ENCODE measurements around the gene PGLYRP1.
A peak's percentile ranks its signal among the peaks of the same experiment; 100 is the strongest.

Gene PGLYRP1

GRCh38 chr19:46015687-46016425 lies 7.0 kb downstream of the PGLYRP1 start:
- Histone ChIP-seq H2AK5ac (ENCODE audit: low read length) (no peak overlapping the region), H3K36me3 (ENCODE audit: control insufficient read depth, insufficient read depth, low read length) (no peaks in the 10 kb centered on the region), H3K23ac (ENCODE audit: low read length) (no peak overlapping the region), H2BK120ac (ENCODE audit: low read depth, low read length) (no peak overlapping the region), H2BK5ac (ENCODE audit: low read length) (no peak overlapping the region), H4K5ac (ENCODE audit: low read length) (no peak overlapping the region), H3K4me2 (ENCODE audit: low read length) (peak overlapping the region; percentile 77), H3K79me2 (ENCODE audit: control insufficient read depth, insufficient read depth, low read length) (no peaks in the 10 kb centered on the region), H2BK15ac (replicated peaks; ENCODE audit: low read depth) (no peak overlapping the region), H3K27me3 (ENCODE audit: insufficient read depth, low read length, poor library complexity) (peaks cover 7% of the 10 kb centered on the region), H3K79me1 (ENCODE audit: low read length) (no peaks in the 10 kb centered on the region), H4K8ac (ENCODE audit: low read depth, low read length) (no peak overlapping the region), H3K18ac (ENCODE audit: low read length) (no peak overlapping the region), H3K9ac (ENCODE audit: low read length) (no peak overlapping the region), H3K4me1 (ENCODE audit: control insufficient read depth, low read depth, low read length) (peaks cover 6% of the 10 kb centered on the region), H3K4me3 (ENCODE audit: low read length) (no peak overlapping the region), H3K56ac (ENCODE audit: low read length) (peak overlapping the region; percentile 73), H3K4ac (ENCODE audit: low read depth, low read length) (no peak overlapping the region), H3K27ac (ENCODE audit: low read depth, low read length) (no peak overlapping the region)
- no CpG with 5 or more reads among the region's 63 CpGs for WGBS (ENCODE audit: extremely low coverage, insufficient coverage, low lambda C conversion rate)
- DNase-seq, result no peak

- Histone ChIP-seq H3K23ac (ENCODE audit: low read length) (peak overlapping the region; percentile 90), H3K4ac (ENCODE audit: low read depth, low read length) (no peak overlapping the region), H4K8ac (ENCODE audit: low read depth, low read length) (no peak overlapping the region), H2AK5ac (ENCODE audit: low read length) (no peak overlapping the region), H3K27ac (ENCODE audit: low read depth, low read length) (no peak overlapping the region), H3K36me3 (ENCODE audit: control insufficient read depth, insufficient read depth, low read length) (no peaks in the 10 kb centered on the region), H2BK15ac (replicated peaks; ENCODE audit: low read depth) (no peak overlapping the region), H3K4me3 (ENCODE audit: low read length) (peak overlapping the region; percentile 32), H3K4me1 (ENCODE audit: control insufficient read depth, low read depth, low read length) (peaks cover 6% of the 10 kb centered on the region), H3K9ac (ENCODE audit: low read length) (peak overlapping the region; percentile 68), H3K79me1 (ENCODE audit: low read length) (no peaks in the 10 kb centered on the region), H3K18ac (ENCODE audit: low read length) (no peak overlapping the region), H3K27me3 (ENCODE audit: insufficient read depth, low read length, poor library complexity) (peaks cover 7% of the 10 kb centered on the region), H2BK120ac (ENCODE audit: low read depth, low read length) (no peak overlapping the region), H2BK5ac (ENCODE audit: low read length) (no peak overlapping the region), H3K79me2 (ENCODE audit: control insufficient read depth, insufficient read depth, low read length) (no peaks in the 10 kb centered on the region), H3K56ac (ENCODE audit: low read length) (peak overlapping the region; percentile 82), H4K5ac (ENCODE audit: low read length) (no peak overlapping the region), H3K4me2 (ENCODE audit: low read length) (peak overlapping the region; percentile 65)
- WGBS (ENCODE audit: extremely low coverage, insufficient coverage, low lambda C conversion rate), result no CpG with 5 or more reads among the region's 74 CpGs
- peak; percentile 82 for DNase-seq
Measured at GRCh38 chr19:46014941-46015686, 7.7 kb downstream of the PGLYRP1 start.

- Histone ChIP-seq H2AK5ac (ENCODE audit: low read length) (no peak overlapping the region), H3K56ac (ENCODE audit: low read length) (peak overlapping the region; percentile 82), H3K79me1 (ENCODE audit: low read length) (no peaks in the 10 kb centered on the region), H4K5ac (ENCODE audit: low read length) (no peak overlapping the region), H3K79me2 (ENCODE audit: control insufficient read depth, insufficient read depth, low read length) (no peaks in the 10 kb centered on the region), H2BK120ac (ENCODE audit: low read depth, low read length) (no peak overlapping the region), H3K36me3 (ENCODE audit: control insufficient read depth, insufficient read depth, low read length) (no peaks in the 10 kb centered on the region), H3K4me2 (ENCODE audit: low read length) (peak overlapping the region; percentile 65), H2BK15ac (replicated peaks; ENCODE audit: low read depth) (no peak overlapping the region), H3K4me1 (ENCODE audit: control insufficient read depth, low read depth, low read length) (peaks cover 6% of the 10 kb centered on the region), H3K4me3 (ENCODE audit: low read length) (no peak overlapping the region), H4K8ac (ENCODE audit: low read depth, low read length) (no peak overlapping the region), H3K4ac (ENCODE audit: low read depth, low read length) (no peak overlapping the region), H3K27me3 (ENCODE audit: insufficient read depth, low read length, poor library complexity) (peaks cover 7% of the 10 kb centered on the region), H3K27ac (ENCODE audit: low read depth, low read length) (no peak overlapping the region), H3K23ac (ENCODE audit: low read length) (peak overlapping the region; percentile 90), H2BK5ac (ENCODE audit: low read length) (no peak overlapping the region), H3K9ac (ENCODE audit: low read length) (peak overlapping the region; percentile 68), H3K18ac (ENCODE audit: low read length) (no peak overlapping the region)
- no peak for DNase-seq
- WGBS (ENCODE audit: extremely low coverage, insufficient coverage, low lambda C conversion rate), result no CpG with 5 or more reads among the region's 8 CpGs
Measured at GRCh38 chr19:46014534-46014933, 8.3 kb downstream of the PGLYRP1 start.

- Histone ChIP-seq H3K79me2 (ENCODE audit: control insufficient read depth, insufficient read depth, low read length) (no peaks in the 10 kb centered on the region), H3K4ac (ENCODE audit: low read depth, low read length) (no peak overlapping the region), H3K4me3 (ENCODE audit: low read length) (no peak overlapping the region), H3K18ac (ENCODE audit: low read length) (no peak overlapping the region), H3K79me1 (ENCODE audit: low read length) (no peaks in the 10 kb centered on the region), H3K56ac (ENCODE audit: low read length) (no peak overlapping the region), H3K36me3 (ENCODE audit: control insufficient read depth, insufficient read depth, low read length) (no peaks in the 10 kb centered on the region), H3K23ac (ENCODE audit: low read length) (no peak overlapping the region), H3K4me1 (ENCODE audit: control insufficient read depth, low read depth, low read length) (peaks cover 4% of the 10 kb centered on the region), H3K9ac (ENCODE audit: low read length) (no peak overlapping the region), H3K27me3 (ENCODE audit: insufficient read depth, low read length, poor library complexity) (no peaks in the 10 kb centered on the region), H4K8ac (ENCODE audit: low read depth, low read length) (no peak overlapping the region), H4K5ac (ENCODE audit: low read length) (no peak overlapping the region), H2AK5ac (ENCODE audit: low read length) (no peak overlapping the region), H3K4me2 (ENCODE audit: low read length) (no peak overlapping the region), H2BK5ac (ENCODE audit: low read length) (no peak overlapping the region), H3K27ac (ENCODE audit: low read depth, low read length) (no peak overlapping the region), H2BK120ac (ENCODE audit: low read depth, low read length) (no peak overlapping the region), H2BK15ac (replicated peaks; ENCODE audit: low read depth) (no peak overlapping the region)
- DNase-seq, result peak; percentile 90
- no CpG with 5 or more reads among the region's 28 CpGs for WGBS (ENCODE audit: extremely low coverage, insufficient coverage, low lambda C conversion rate)
Measured at GRCh38 chr19:46009530-46010510, 13.0 kb downstream of the PGLYRP1 start.

- Histone ChIP-seq H3K9ac (ENCODE audit: low read length) (no peak overlapping the region), H3K4me3 (ENCODE audit: low read length) (no peak overlapping the region), H3K79me1 (ENCODE audit: low read length) (peaks cover 2% of the 10 kb centered on the region), H3K56ac (ENCODE audit: low read length) (no peak overlapping the region), H3K18ac (ENCODE audit: low read length) (no peak overlapping the region), H3K4me2 (ENCODE audit: low read length) (no peak overlapping the region), H2BK120ac (ENCODE audit: low read depth, low read length) (no peak overlapping the region), H3K27ac (ENCODE audit: low read depth, low read length) (no peak overlapping the region), H3K79me2 (ENCODE audit: control insufficient read depth, insufficient read depth, low read length) (no peaks in the 10 kb centered on the region), H3K36me3 (ENCODE audit: control insufficient read depth, insufficient read depth, low read length) (no peaks in the 10 kb centered on the region), H4K8ac (ENCODE audit: low read depth, low read length) (no peak overlapping the region), H3K4me1 (ENCODE audit: control insufficient read depth, low read depth, low read length) (no peaks in the 10 kb centered on the region), H2BK15ac (replicated peaks; ENCODE audit: low read depth) (no peak overlapping the region), H3K4ac (ENCODE audit: low read depth, low read length) (no peak overlapping the region), H2AK5ac (ENCODE audit: low read length) (no peak overlapping the region), H4K5ac (ENCODE audit: low read length) (no peak overlapping the region), H3K27me3 (ENCODE audit: insufficient read depth, low read length, poor library complexity) (no peaks in the 10 kb centered on the region), H2BK5ac (ENCODE audit: low read length) (no peak overlapping the region), H3K23ac (ENCODE audit: low read length) (no peak overlapping the region)
- WGBS (ENCODE audit: extremely low coverage, insufficient coverage, low lambda C conversion rate), result no CpG with 5 or more reads among the region's 13 CpGs
- DNase-seq, result no peak
Measured at GRCh38 chr19:46006411-46006810, 16.4 kb downstream of the PGLYRP1 start.

Measured in mesendoderm (in vitro differentiated cells).